WTC11 (cell line): ENCODE measurements around the gene MIPOL1. TPM values are rescaled to one million over a fixed set of nuclear protein-coding genes. Genes with fewer than 3 reads are reported as not detected.
A peak's percentile ranks its signal among the peaks of the same experiment; 100 is the strongest.

Source experiments
- ATAC-seq: fragments of 200-7000 bp; cut with Tn5 transposase; 2 replicates; pipeline ENCODE4 v1.10.0; 2021; ENCODE audit warnings: mild to moderate bottlenecking, moderate library complexity
- CTCF ChIA-PET: fragments of 300-600 bp; sonication (Branson Sonifier 250); formaldehyde crosslinking; loops from one replicate; lab custom pipeline; 2021; ENCODE audit warnings: antibody characterized with exemption; lab: Charles Lee
- POLR2A ChIA-PET: fragments of 350-600 bp; sonication (Branson Sonifier 250); formaldehyde crosslinking; loops from one replicate; lab custom pipeline; 2021; ENCODE audit warnings: antibody characterized with exemption; lab: Charles Lee
- DNase-seq: peaks from one replicate; pipeline ENCODE4 v3.0.0; 2021; ENCODE audit warnings: low spot score
- H3K27ac Mint-ChIP-seq: 2 replicates; pipeline ENCODE4 v1.8.0; 2021; ENCODE audit warnings: mixed read lengths
- H3K27me3 Mint-ChIP-seq: 2 replicates; pipeline ENCODE4 v1.8.0; 2021; ENCODE audit warnings: low read depth, mild to moderate bottlenecking, moderate library complexity, mixed read lengths
- H3K36me3 Mint-ChIP-seq: 2 replicates; pipeline ENCODE4 v1.8.0; 2021; ENCODE audit warnings: mixed read lengths
- H3K4me1 Mint-ChIP-seq: 2 replicates; pipeline ENCODE4 v1.8.0; 2022; ENCODE audit warnings: mixed read lengths
- H3K4me3 Mint-ChIP-seq: 2 replicates; pipeline ENCODE4 v1.8.0; 2021; ENCODE audit warnings: mild to moderate bottlenecking, moderate library complexity, mixed read lengths
- H3K9me3 Mint-ChIP-seq: 2 replicates; pipeline ENCODE4 v1.8.0; 2021; ENCODE audit warnings: mixed read lengths
- CREM ChIP-seq: sonication (generic); formaldehyde crosslinking; IDR thresholded peaks from 2 replicates; pipeline ENCODE4 v1.8.1; 2022; ENCODE audit warnings: mild to moderate bottlenecking, missing genetic modification reagents, moderate library complexity
- ELF4 ChIP-seq: sonication (generic); formaldehyde crosslinking; IDR thresholded peaks from 2 replicates; pipeline ENCODE4 v1.8.1; 2022; ENCODE audit warnings: low read depth, mild to moderate bottlenecking, moderate library complexity, missing genetic modification reagents
- EMX1 ChIP-seq: fragments of 250-450 bp; sonication (Bioruptor Pico); IDR thresholded peaks from 2 replicates; pipeline ENCODE4 v1.8.0; 2021; ENCODE audit warnings: mild to moderate bottlenecking
- ESRRA ChIP-seq: sonication (generic); formaldehyde crosslinking; IDR thresholded peaks from 2 replicates; pipeline ENCODE4 v1.8.1; 2022; ENCODE audit warnings: mild to moderate bottlenecking, missing genetic modification reagents, borderline replicate concordance
- GABPB1 ChIP-seq: sonication (generic); formaldehyde crosslinking; IDR thresholded peaks from 2 replicates; pipeline ENCODE4 v1.8.1; 2023; ENCODE audit warnings: mild to moderate bottlenecking, missing genetic modification reagents
- NFATC4 ChIP-seq: fragments of 250-450 bp; sonication (Bioruptor Pico); IDR thresholded peaks from 2 replicates; pipeline ENCODE4 v1.9.0; 2021; ENCODE audit warnings: mild to moderate bottlenecking
- NFE2L1 ChIP-seq: sonication (generic); formaldehyde crosslinking; IDR thresholded peaks from 2 replicates; pipeline ENCODE4 v1.8.1; 2023; ENCODE audit warnings: missing genetic modification reagents
- NR1H2 ChIP-seq: sonication (generic); formaldehyde crosslinking; IDR thresholded peaks from 2 replicates; pipeline ENCODE4 v1.9.0; 2021; ENCODE audit warnings: mild to moderate bottlenecking, moderate library complexity, missing genetic modification reagents
- NR2C2 ChIP-seq: sonication (generic); formaldehyde crosslinking; IDR thresholded peaks from 2 replicates; pipeline ENCODE4 v1.8.0; 2022; ENCODE audit warnings: mild to moderate bottlenecking, missing genetic modification reagents
- SMAD4 ChIP-seq: sonication (generic); formaldehyde crosslinking; IDR thresholded peaks from 2 replicates; pipeline ENCODE4 v1.8.0; 2022; ENCODE audit warnings: mild to moderate bottlenecking, missing genetic modification reagents
- SP1 ChIP-seq: sonication (generic); formaldehyde crosslinking; conservative IDR thresholded peaks from 2 replicates; pipeline ENCODE4 v1.8.1; 2022; ENCODE audit warnings: missing genetic modification reagents
- TCF7 ChIP-seq: sonication (generic); formaldehyde crosslinking; IDR thresholded peaks from 2 replicates; pipeline ENCODE4 v1.8.0; 2022; ENCODE audit warnings: mild to moderate bottlenecking, low read depth, missing genetic modification reagents, moderate library complexity
- TP53 ChIP-seq: sonication (generic); formaldehyde crosslinking; IDR thresholded peaks from 2 replicates; pipeline ENCODE4 v1.8.1; 2023; ENCODE audit warnings: mild to moderate bottlenecking, missing genetic modification reagents
- ZNF121 ChIP-seq: sonication (generic); formaldehyde crosslinking; IDR thresholded peaks from 2 replicates; pipeline ENCODE4 v1.8.0; 2023; ENCODE audit warnings: missing genetic modification reagents
- ZNF219 ChIP-seq: sonication (generic); formaldehyde crosslinking; IDR thresholded peaks from 2 replicates; pipeline ENCODE4 v1.8.0; 2023; ENCODE audit warnings: missing genetic modification reagents, mild to moderate bottlenecking, borderline replicate concordance
- ZNF232 ChIP-seq: sonication (generic); formaldehyde crosslinking; IDR thresholded peaks from 2 replicates; pipeline ENCODE4 v1.8.0; 2022; ENCODE audit warnings: mild to moderate bottlenecking, missing genetic modification reagents
- ZNF423 ChIP-seq: fragments of 250-450 bp; sonication (Bioruptor Pico); IDR thresholded peaks from 2 replicates; pipeline ENCODE4 v2.1.2; 2022; ENCODE audit warnings: mild to moderate bottlenecking, moderate library complexity
- total RNA-seq: library from RNA; stranded (reverse); gene quantifications from 3 replicates; pipeline ENCODE4 v1.2.3, GENCODE V29; 2021
- TF ChIP-seq, protein P1 (sequence below): sonication (generic); formaldehyde crosslinking; IDR thresholded peaks from 2 replicates; pipeline ENCODE4 v1.8.1; 2022; ENCODE audit warnings: low read depth, mild to moderate bottlenecking, moderate library complexity, missing genetic modification reagents, borderline replicate concordance
- TF ChIP-seq, protein P2 (sequence below): sonication (generic); formaldehyde crosslinking; IDR thresholded peaks from 2 replicates; pipeline ENCODE4 v1.8.1; 2022; ENCODE audit warnings: low read depth, missing genetic modification reagents, borderline replicate concordance
- TF ChIP-seq, protein P3 (sequence below): sonication (generic); formaldehyde crosslinking; IDR thresholded peaks from 2 replicates; pipeline ENCODE4 v1.8.1; 2023; ENCODE audit warnings: mild to moderate bottlenecking, missing genetic modification reagents
- TF ChIP-seq, protein P4 (sequence below): fragments of 250-450 bp; sonication (Bioruptor Pico); IDR thresholded peaks from 2 replicates; pipeline ENCODE4 v1.8.0; 2021; ENCODE audit warnings: mild to moderate bottlenecking
- TF ChIP-seq, protein P5 (sequence below): sonication (generic); formaldehyde crosslinking; IDR thresholded peaks from 2 replicates; pipeline ENCODE4 v1.8.1; 2022; ENCODE audit warnings: mild to moderate bottlenecking, missing genetic modification reagents, moderate library complexity, borderline replicate concordance
- TF ChIP-seq, protein P6 (sequence below): sonication (generic); formaldehyde crosslinking; IDR thresholded peaks from 2 replicates; pipeline ENCODE4 v1.8.1; 2023; ENCODE audit warnings: mild to moderate bottlenecking, moderate library complexity, missing genetic modification reagents
- TF ChIP-seq, protein P7 (sequence below): fragments of 250-450 bp; sonication (Bioruptor Pico); IDR thresholded peaks from 2 replicates; pipeline ENCODE4 v1.9.0; 2021; ENCODE audit warnings: mild to moderate bottlenecking

The MIPOL1 gene
- total RNA-seq, 1 experiment from 2014 or later, result 13.1 TPM

DNA sequence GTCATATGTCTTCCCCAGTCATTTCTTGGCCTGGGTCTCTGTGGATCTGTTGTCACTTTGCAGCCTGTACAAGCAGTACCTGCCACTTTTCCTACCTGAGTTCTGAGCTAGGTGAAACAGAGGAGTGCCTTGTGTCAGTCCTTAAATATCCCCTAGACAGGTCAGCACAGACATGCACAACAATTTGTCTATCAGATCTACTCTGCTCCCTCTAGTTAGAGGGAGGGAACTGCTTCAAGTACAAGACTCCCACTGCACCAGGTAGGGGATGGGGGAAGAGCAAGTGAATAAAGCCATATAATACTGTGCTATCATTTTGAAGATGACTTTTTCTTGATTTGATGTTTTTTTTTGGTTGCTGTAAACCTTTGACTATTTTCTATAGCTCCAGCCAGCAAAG is 39.4 kb downstream of the MIPOL1 start (continued):
- TF ChIP-seq, protein P1, sequence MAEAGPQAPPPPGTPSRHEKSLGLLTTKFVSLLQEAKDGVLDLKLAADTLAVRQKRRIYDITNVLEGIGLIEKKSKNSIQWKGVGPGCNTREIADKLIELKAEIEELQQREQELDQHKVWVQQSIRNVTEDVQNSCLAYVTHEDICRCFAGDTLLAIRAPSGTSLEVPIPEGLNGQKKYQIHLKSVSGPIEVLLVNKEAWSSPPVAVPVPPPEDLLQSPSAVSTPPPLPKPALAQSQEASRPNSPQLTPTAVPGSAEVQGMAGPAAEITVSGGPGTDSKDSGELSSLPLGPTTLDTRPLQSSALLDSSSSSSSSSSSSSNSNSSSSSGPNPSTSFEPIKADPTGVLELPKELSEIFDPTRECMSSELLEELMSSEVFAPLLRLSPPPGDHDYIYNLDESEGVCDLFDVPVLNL (CRISPR knock-in tag), result no peak
- TF ChIP-seq ELF4 (CRISPR knock-in tag), result no peak

DNA sequence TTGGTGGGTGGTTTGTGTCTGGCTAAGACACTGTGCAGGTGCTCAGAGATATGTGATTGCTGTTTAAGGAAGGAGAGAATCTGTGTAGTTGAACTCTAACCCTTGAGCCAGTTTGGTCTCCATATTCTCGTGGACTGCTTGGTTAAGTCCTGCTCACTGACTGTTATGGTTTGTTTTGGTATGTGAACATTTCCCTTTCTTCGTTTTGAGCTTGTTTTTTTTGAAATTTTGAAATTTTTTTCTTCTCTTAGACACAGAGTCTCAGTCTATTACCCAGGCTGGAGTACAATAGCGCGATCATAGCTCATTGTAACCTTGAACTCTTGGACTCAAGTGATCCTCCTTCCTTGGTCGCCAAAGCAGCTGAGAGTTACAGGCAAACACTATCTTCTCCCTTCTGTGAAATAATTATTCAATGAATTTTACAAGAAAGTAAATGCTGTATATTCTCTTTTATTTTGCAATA is 40.0 kb downstream of the MIPOL1 start:
- no peaks in the 10 kb centered on the region for H3K36me3 Mint-ChIP-seq
- H3K9me3 Mint-ChIP-seq, result no peaks in the 10 kb centered on the region
- ChIA-PET POLR2A (no interaction called here), CTCF (interaction anchor here (1.5 kb wide), 1 partner anchor 354 kb away, joined by 4 read pairs; no protein-coding TSS in a partner anchor)
- H3K27me3 Mint-ChIP-seq, result no peaks in the 10 kb centered on the region
- TF ChIP-seq ESRRA (CRISPR knock-in tag), result no peak
- TF ChIP-seq GABPB1 (CRISPR knock-in tag), result no peak
- TF ChIP-seq TP53 (CRISPR knock-in tag), result no peak
- TF ChIP-seq ZNF232 (CRISPR knock-in tag), result no peak
- TF ChIP-seq, protein P2, sequence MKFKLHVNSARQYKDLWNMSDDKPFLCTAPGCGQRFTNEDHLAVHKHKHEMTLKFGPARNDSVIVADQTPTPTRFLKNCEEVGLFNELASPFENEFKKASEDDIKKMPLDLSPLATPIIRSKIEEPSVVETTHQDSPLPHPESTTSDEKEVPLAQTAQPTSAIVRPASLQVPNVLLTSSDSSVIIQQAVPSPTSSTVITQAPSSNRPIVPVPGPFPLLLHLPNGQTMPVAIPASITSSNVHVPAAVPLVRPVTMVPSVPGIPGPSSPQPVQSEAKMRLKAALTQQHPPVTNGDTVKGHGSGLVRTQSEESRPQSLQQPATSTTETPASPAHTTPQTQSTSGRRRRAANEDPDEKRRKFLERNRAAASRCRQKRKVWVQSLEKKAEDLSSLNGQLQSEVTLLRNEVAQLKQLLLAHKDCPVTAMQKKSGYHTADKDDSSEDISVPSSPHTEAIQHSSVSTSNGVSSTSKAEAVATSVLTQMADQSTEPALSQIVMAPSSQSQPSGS, result no peak
- TF ChIP-seq CREM (CRISPR knock-in tag), result no peak
- TF ChIP-seq, protein P3, sequence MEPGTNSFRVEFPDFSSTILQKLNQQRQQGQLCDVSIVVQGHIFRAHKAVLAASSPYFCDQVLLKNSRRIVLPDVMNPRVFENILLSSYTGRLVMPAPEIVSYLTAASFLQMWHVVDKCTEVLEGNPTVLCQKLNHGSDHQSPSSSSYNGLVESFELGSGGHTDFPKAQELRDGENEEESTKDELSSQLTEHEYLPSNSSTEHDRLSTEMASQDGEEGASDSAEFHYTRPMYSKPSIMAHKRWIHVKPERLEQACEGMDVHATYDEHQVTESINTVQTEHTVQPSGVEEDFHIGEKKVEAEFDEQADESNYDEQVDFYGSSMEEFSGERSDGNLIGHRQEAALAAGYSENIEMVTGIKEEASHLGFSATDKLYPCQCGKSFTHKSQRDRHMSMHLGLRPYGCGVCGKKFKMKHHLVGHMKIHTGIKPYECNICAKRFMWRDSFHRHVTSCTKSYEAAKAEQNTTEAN (CRISPR knock-in tag), result no peak
- TF ChIP-seq TCF7 (CRISPR knock-in tag), result no peak
- TF ChIP-seq SP1 (CRISPR knock-in tag), result no peak
- no peak for TF ChIP-seq ZNF219 (CRISPR knock-in tag)
- no peak for TF ChIP-seq NFE2L1
- TF ChIP-seq NFATC4 (CRISPR knock-in tag), result no peak
- TF ChIP-seq SMAD4 (CRISPR knock-in tag), result no peak
- TF ChIP-seq, protein P4, sequence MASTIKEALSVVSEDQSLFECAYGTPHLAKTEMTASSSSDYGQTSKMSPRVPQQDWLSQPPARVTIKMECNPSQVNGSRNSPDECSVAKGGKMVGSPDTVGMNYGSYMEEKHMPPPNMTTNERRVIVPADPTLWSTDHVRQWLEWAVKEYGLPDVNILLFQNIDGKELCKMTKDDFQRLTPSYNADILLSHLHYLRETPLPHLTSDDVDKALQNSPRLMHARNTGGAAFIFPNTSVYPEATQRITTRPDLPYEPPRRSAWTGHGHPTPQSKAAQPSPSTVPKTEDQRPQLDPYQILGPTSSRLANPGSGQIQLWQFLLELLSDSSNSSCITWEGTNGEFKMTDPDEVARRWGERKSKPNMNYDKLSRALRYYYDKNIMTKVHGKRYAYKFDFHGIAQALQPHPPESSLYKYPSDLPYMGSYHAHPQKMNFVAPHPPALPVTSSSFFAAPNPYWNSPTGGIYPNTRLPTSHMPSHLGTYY (CRISPR knock-in tag), result no peak
- TF ChIP-seq, protein P5, sequence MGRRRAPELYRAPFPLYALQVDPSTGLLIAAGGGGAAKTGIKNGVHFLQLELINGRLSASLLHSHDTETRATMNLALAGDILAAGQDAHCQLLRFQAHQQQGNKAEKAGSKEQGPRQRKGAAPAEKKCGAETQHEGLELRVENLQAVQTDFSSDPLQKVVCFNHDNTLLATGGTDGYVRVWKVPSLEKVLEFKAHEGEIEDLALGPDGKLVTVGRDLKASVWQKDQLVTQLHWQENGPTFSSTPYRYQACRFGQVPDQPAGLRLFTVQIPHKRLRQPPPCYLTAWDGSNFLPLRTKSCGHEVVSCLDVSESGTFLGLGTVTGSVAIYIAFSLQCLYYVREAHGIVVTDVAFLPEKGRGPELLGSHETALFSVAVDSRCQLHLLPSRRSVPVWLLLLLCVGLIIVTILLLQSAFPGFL (CRISPR knock-in tag), result no peak
- TF ChIP-seq ZNF121, result no peak
- no peak for TF ChIP-seq NR1H2
- no peak overlapping the region for H3K4me3 Mint-ChIP-seq
- no peak for ATAC-seq
- peaks cover 10% of the 10 kb centered on the region for H3K4me1 Mint-ChIP-seq
- no peak overlapping the region for H3K27ac Mint-ChIP-seq
- no peak for DNase-seq

DNA sequence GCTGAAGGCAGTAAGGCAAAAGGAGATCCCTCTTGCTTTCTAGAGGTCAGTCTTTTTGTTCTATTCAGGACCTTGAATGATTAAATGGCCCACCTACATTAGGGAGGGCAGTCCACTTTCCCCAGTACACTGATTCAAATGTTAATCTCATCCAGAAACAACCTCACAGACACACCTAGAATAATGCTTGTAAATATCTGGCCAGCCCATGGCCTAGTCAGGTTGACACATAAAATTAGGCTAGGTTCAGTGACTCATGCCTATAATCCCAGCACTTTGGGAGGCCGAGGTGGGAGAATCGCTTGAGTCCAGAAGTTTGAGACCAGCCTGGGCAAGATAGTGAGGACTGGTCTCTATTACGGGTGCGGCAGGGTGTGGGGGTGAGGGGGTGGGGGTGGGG is 43.5 kb downstream of the MIPOL1 start:
- Mint-ChIP-seq H3K27ac (no peak overlapping the region), H3K4me3 (no peak overlapping the region), H3K27me3 (no peaks in the 10 kb centered on the region), H3K4me1 (peaks cover 10% of the 10 kb centered on the region), H3K9me3 (no peaks in the 10 kb centered on the region), H3K36me3 (no peaks in the 10 kb centered on the region)
- no peak for DNase-seq
- ChIA-PET CTCF (interaction anchor here (2.6 kb wide), 1 partner anchor 11 kb away, joined by 17 read pairs; no protein-coding TSS in a partner anchor), POLR2A (no interaction called here)
- peak; percentile 44 for ATAC-seq
- TF ChIP-seq EMX1 (no peak), ZNF219 (CRISPR knock-in tag) (no peak), NR2C2 (CRISPR knock-in tag) (no peak), ZNF423 (CRISPR knock-in tag) (no peak), TCF7 (CRISPR knock-in tag) (no peak), SP1 (CRISPR knock-in tag) (no peak)
- TF ChIP-seq, protein P1 (CRISPR knock-in tag), result no peak
- TF ChIP-seq, protein P6, sequence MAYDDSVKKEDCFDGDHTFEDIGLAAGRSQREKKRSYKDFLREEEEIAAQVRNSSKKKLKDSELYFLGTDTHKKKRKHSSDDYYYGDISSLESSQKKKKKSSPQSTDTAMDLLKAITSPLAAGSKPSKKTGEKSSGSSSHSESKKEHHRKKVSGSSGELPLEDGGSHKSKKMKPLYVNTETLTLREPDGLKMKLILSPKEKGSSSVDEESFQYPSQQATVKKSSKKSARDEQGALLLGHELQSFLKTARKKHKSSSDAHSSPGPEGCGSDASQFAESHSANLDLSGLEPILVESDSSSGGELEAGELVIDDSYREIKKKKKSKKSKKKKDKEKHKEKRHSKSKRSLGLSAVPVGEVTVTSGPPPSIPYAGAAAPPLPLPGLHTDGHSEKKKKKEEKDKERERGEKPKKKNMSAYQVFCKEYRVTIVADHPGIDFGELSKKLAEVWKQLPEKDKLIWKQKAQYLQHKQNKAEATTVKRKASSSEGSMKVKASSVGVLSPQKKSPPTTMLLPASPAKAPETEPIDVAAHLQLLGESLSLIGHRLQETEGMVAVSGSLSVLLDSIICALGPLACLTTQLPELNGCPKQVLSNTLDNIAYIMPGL, result no peak
- TF ChIP-seq, protein P7, sequence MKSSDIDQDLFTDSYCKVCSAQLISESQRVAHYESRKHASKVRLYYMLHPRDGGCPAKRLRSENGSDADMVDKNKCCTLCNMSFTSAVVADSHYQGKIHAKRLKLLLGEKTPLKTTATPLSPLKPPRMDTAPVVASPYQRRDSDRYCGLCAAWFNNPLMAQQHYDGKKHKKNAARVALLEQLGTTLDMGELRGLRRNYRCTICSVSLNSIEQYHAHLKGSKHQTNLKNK, result no peak
